Inflammatory macrophage treated with lipopolysaccharide for 4 hours (primary cell): ENCODE measurements around the gene PRSS21.

Experiments
- DNase-seq: peaks from one replicate; pipeline ENCODE4 v3.0.0-alpha.2; 2020

PRSS21 gene

DNA sequence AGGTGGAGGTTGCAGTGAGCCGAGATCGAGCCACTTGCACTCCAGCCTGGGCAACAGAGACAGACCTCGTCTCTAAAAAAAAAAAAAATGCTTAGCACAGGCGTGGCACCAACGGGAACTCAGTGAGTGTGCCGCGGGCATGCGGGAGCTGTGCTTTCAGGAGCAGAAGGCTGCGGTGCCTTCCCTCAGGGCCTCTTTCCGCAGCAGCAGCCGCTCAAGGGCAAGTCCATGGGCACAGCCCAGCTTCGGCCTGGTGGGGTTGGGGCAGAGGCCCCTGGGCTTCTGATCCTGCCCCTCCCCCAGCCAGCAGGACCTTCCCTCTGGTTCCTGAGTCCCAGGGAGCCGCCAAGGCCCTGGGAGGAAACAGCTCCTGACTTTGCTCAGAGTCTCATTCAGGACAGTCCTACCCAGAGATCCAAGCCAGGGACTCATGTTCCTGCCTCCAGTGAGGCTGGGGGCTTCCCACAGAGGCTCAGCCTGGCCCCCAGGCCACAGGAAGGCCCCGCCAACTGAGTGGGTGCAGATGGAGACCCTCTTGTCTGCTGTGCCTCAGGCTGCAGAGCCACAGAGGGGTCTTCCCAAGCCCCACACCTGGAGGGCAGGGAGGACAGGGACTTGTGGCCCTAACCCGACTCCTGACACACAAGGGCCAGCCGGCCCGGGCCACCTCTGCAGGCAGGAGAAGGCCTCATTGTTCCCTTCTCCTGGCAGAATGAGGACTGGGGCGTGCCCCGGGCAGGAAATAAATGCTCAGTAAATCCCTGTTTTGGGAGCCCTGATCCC is 9.7 kb downstream of the PRSS21 start:
- no peak for DNase-seq

DNA sequence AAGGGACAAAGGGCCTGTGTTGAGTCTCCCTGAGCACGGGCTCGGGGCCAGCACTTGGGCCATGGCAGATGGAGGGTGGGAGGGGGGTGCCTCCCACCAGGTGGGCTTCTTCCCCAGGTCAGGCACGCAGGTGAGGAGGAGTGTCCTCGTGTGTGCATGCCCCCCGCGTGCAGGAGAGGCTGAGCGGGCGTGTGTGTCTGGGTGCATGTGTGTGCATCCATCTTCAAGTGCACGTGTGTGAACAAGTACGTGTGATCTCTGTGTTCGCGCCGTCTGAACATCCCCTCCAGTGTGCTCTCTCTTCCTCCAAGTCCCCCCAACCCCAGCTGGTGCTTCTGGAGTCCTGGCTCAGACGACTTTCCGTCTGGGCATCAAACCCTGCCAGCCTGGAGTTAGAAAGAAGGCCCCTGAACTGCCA is 10.3 kb downstream of the PRSS21 start:
- DNase-seq = no peak

DNA sequence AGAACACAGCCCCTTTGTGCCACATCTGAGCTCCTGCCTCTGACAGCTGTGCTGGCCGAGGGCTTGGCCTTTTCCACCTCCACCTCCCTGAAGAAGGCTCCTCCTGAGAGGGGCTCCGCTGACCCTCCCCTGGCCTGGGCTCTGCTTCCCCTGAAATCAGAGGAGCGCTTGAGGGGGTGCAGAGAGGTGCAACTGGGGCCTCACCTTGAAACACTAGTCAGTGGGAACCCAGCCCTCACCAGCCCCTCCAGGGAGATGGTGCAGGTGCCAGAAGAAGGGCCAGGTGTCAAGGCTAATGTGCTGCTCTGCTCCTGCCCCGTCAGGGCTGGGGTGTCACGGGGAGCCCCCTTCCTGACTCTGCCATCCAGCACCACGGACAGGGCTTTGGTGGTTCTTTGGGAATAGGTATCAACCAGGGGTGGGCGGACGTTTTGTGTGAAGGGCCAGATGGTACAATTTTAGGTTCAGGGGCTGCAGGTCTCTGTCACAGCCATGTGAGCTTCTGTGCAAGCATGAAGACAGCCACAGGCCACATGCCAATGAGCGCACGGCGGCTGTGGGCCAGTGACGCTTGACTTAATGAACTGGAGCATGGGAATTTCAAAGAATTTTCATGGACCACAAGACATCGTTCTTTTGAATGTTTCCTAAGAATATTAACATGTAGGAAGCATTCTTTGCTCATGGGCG is 10.9 kb downstream of the PRSS21 start:
- DNase-seq = no peak

DNA sequence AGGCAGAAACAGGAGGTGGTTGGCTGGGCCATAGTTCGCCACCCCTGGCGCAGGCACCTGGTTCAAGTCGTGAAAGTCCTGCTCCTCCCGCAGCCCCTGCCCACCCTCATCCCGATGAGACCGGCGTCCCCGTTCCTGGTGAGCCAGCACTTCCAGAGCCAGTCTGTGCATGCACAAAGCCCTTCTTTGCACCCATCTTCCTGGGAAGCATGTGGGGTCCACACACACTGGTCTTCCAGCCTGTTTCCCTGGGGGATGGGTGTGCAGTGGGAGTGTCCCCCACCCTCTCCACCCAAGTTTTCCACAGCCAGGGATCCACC is 11.4 kb downstream of the PRSS21 start:
- no peak for DNase-seq

DNA sequence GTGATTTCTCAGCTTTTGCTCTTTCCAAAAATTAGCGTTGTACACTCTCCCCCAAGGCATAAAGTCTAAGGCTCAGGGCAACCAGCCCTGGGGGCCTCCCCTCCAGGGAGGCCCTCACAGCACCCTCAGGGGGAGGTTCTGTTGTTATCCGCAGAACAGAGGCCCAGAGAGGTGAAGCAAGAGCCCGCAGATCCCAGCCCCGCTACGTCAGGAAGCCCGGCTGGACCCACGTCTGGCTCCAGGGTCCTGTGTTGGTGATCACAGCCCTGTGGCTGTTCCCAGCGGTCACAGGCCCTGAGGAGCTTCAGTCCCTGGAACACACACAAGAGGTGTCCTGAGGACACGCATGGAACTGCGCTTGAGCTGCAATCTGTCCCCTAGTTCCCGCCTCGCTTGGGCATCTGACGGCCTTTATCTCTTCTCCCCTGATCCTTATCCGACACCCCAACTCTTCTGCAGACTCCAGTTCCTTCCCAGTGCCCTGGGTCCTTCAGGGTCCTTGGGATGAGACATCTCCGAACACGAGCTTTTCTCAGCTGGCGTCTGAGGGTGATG is 11.9 kb downstream of the PRSS21 start:
- no peak for DNase-seq

DNA sequence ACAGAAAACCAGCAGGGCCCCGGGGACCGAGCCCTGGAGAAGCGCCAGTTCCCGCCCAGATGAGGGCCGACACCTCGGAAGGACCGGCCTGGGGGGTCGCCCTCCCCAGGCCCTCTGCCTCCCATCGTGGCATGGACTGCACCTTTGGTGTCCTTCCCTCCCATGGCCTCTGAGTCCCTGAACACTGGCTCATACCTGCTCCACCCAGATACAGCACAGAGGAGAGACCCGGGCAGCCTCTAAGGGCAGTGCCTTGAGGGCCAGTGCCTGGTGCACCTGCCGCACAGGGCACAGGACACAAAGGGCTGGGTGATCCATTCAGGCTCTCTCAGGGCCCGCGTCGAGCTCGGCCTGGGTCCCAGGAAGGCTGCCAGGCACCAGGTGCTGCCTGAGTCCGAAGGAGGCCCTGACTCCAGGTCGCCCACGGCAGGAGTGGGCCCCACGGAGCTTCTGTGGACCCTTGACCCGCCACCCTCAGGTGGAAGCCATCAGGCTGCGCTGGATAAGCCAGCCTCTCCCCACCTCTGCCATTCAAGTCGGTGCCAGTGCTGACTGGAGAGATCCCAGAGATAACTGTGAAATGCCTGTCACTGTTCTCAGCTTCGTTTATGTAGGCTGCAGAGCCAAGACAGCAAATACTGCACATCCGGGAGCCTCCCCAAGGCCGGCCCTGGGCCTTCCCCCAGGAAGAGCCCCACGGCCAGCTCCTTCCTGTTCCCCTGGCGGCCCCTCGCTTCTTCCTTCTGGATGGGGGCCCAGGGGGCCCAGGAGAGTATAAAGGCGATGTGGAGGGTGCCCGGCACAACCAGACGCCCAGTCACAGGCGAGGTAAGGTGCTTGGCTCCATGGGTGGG is 12.7 kb downstream of the PRSS21 start, which contains the start of gene ZG16B:
Gene ZG16B, plus strand, starts transcription at position 803 of the 854 bp plus-strand sequence. CDS start 139 bp downstream, outside the sequence.
- DNase-seq = peak; percentile 25

DNA sequence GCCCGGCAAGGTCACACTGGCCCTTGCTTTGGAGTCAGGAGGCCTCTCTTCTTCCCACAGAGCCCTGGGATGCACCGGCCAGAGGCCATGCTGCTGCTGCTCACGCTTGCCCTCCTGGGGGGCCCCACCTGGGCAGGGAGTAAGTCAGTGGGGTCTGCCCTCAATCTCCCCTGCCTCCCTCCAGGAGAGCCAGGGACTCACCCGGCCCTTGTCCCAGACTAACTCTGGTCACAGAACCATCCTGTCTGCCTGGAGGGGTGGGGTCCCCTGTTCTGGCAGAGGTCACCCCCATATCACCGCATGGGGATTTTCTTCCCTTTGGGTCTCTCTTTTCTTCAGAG is 13.3 kb downstream of the PRSS21 start:
- no peak for DNase-seq

DNA sequence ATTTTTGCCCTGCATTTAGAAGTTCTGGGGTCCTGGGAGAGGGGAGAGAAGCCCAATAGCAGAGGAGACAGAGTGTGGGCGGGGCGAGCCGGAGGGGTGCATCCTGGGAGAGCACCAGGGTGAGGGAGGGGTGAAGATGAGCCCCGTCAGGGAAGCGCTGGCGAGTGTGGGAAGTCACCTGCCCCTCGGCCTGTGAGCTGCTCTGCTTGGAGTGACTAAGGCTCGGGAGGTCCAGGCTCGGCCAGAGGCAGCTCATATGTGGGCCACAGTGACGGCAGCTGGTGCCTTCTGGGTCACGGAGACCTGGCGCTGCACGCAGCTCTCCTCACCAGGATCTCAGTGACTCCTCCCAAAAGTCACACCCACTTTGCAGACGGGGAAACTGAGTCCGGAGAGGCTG is 14.2 kb downstream of the PRSS21 start:
- DNase-seq = no peak

DNA sequence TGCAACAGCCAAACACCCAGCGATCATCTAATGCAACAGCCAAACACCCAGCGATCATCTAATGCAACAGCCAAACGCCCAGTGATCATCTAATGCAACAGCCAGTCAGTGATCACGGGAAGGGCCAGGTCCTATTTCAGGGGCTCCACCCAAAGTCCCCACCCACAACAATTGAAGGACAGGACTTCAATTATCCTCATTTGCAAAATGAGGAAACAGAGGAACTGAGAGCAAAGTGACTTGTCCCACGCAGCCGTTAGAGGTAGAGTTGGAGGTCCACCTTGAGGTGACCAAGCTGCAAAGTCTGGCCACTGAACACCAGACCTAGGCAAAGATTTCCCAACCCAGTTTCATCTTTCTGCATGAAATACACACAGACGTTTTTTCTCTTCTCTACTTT is 16.7 kb downstream of the PRSS21 start:
- DNase-seq = peak; percentile 54

DNA sequence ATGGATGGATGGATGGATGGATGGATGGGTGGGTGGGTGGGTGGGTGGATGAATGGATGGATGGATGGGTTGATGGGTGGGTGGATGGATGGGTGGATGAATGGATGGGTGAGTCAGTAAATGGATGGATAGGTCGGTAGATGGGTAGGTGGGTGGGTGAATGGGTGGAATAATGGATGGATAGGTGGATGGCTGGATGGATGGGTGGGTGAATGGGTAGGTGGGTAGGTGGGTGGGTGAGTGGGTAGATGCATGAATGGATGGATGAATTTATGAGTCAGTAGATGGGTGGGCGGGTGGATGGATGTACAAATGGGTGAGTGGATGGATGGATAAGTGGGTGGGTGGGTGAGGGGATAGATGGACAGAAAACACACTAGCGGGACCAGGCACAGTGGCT is 17.9 kb downstream of the PRSS21 start:
- no peak for DNase-seq

DNA sequence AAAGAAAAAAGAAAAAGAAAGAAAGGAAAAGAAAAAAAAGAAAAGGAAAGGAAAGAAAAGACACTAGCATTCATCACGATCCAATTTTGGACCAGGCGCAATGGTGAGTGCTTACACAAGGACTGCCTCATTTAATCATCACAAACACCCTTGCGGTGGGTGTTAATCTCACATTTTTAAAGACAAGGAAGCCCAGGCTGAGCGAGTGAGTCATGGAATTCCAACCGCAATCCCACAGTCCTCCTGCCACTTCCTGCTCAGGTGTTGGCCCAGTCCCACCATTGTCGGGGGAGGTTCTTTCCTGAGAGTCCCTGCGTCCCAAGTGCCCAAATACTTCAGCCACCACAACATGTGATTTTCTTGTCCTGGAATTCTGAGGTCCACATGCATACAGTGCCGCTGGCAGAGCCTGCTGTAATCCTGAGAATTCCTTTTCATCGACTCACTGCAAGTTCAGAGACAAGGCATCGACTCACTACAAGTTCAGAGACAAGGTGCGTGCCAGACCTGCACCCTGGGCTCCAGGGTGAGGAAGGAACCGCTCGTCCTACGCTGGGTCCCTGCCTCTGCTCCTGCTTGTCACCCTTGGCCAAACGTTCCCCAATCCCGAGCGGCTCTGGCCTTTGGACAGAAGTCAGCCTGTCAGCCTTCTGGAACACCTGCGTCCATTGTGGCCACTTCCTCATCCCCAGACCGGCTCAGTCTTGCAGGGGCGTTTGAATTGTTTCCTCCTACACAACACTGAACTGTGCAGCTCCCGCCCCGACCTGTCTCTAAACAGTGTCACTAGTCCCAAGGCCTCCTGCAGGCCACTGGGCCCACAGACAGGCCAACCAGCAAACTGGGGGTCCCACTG is 18.8 kb downstream of the PRSS21 start:
- no peak for DNase-seq

DNA sequence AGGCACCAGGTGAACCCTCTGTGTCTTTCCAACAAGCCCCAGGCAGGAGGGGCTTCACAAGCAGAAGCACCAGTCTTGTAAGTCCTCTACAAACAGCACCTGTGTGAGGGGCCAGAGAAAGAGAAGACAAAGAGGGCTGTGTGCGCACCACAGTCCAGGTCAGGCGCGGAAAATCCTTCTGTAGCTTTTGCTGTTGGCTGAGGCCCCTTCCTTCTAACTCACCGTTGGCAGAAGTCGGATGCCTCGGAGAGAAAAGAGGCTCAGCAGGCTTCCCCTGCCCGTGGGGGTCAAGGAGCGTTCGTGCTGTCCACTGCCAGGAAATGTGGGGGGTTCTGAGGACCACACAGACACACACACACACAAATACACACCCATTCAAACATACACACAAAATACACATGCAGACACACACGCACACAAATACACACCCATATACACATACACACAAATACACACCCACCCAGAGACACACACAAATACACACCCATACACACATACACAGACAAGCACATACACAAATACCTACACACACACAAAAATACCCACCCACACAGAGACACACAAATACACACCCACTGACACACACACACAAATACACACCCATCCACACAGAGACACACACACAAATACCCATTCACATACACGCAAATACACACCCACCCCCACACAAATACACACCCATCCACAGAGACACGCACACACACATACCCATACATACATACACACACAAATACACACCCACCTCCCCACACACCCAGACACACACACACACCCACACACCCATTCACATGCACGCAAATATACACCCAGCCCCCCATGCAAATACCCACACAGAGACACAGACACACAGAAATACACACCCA is 19.8 kb downstream of the PRSS21 start:
- DNase-seq = no peak

DNA sequence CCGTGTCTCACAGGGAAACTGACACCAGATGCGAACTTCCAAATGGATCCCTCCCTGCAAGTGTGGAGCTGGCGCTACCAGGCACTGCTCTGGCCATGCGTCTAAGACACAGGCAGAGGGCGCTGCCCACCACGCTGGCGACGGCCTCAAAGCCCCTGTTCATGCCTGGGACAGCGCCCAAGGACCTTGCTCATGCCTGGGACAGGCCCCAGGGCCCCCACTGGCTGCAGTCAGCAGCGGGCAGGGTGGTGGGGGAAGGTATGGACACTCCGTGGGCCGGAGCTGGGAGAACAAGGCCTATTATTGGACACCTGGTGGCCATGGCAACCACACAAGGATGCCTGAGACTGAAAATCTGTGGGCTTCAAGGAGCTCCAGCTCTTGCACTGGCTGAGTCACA is 21.9 kb downstream of the PRSS21 start:
- peak; percentile 67 for DNase-seq

DNA sequence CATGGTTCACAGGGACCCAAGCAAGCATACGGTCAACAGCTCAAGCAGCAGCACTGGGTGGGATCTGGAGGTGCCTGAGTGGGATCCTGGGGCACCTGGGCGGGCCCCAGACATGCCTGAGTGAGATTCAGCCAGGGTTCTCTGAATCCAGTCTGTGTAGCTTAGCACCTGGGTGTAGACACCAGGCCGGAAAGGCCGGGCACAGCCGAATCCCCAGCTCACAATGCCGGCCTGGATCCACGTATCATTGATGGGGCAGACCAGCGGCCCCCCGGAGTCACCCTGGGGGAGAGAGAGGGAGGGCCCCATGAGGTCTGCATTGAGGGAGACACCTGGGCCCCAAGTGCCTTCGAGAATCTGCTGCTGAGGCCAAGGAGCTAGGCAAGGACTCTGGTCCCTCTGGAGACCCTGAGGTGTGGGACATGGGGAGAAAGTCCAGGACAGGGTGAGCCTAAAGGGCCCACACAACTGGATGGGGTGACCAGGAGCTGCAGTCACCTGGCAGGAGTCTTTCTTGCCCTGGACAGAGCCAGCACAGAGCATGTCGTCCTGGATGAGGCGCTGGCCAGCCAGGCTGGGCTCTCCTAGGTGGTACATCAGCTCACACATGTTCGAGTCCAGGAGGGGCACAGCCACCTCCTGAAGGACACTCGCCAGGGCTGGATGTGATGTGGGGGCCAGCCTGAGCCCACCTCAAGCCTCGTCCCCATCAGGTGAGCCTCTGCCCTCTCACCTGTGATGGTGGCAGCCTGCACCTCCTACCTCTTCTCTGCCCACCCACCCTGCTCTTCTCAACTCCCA is 22.8 kb downstream of the PRSS21 start:
- no peak for DNase-seq

DNA sequence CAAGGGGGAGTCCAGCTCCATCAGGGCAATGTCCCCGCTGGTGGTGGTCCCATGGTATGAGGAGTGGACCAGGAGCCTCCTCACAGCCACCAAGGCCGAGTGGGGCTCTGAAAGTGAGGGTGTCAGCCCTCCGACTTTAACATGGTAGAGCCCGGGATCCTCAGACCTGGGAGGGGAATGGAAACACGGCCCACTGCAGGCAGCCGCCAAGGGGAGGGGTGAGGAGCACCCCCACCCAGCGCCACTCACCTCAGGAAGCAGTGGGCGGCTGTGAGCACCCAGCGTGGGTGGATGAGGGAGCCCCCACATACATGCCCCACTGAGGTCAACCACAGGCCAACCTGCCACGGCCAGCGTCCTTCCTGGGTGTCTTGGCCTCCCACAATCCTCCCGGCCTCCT is 23.9 kb downstream of the PRSS21 start:
- no peak for DNase-seq

DNA sequence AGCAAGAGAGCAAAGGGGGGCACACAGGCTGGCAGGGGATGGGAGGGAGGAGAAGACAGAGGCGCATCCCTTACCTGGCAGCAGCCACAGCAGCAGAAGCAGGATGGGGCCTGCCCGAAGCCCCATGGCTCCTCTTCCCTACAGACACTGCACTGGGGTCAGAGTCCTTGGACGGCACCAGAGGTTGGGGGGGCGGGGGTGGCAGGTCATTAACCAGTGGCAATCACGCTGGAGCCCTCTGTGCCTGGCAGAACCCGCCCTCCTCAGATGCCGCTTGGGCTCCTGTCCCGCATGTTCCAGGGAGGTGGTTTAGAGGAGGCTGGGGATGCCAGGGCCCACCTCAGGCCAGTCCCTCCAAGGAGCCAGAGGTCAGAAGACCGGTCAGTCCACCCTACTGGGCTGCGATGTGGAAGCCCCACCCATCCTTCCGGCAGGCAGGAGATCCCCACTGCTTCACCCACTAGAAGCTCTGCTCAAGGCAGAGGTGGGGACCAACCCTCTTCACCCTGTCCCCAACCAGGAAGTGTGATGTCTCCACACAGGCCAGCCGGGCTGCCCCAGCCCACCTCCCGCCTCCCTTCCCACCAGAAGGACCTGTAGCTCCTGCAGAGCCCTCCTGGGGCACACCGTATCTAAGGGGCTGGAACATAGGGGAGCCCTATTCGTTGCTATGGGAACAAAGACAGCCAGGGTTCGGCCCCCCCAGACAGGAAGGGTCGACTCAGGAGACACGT is 24.7 kb downstream of the PRSS21 start:
- DNase-seq = no peak

DNA sequence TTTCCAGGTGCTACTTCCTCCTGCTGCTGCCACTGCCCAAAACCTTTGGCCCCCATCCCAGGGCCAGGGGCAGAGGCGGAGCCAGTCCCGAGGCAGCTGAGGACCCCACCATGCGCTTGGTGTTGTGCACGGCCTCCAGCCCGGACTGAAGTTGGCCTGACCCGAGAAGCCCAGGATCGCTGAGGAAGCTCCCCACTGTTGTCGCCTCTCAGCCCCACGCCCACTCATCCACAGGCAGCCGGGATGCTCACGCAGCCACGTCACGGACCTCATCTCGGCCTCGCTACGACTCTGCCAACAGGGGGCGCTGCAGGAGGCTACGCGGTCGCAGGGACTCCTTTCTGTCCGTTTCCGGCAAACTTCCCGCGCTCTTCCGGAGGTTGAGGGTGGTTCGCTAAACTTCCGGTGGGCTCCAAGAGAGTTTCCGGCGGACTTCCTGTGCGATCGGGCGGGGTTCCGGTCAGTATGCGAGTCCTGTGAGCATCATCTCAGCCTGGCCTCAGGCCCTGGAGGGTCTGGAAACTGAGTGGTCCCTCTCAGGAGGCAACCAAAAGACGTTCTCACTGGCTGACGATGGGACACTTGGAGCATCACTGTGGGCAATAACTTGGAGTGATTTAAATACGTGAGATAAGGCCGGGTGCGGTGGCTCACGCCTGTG is 25.4 kb downstream of the PRSS21 start:
- peak; percentile 70 for DNase-seq

DNA sequence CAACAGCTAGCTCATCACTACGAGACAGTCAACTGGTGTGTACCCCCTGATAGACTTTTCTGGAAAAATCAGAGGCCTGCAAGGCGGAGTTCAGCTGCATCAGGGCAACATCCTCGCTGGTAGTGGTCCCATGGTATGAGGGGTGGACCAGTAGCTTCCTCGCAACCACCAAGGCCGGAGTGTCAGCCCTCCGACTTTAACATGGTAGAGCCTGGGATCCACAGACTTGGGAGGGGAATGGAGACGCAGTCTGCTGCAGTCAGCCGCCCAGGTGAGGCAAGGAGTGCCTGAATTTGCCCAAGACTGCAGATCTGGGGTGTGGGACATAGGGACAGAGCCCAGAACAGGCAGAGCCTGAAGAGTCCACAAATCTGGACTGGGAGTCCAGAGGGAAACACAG is 26.5 kb downstream of the PRSS21 start:
- no peak for DNase-seq

DNA sequence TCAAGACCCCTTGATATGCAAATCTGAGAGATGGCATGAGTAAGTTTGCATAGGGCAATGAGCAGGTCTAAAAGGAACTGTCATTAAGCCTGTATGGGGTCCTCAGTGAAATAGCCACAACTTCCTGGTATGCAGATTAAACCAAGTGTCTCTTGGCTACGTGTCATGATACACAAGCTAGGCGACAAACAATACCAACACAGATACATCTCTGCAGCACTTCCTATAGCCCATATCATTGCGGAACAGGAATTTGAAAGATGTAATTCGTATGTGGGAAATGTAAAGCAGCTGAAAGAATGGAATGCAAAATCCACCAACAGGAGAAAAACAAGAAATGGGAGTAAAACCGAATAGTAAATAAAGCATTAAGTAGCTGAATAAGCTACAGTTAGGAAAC is 28.1 kb downstream of the PRSS21 start:
- no peak for DNase-seq
